ENCODE data around the gene KLHL25. TPM values are rescaled to one million over a fixed set of nuclear protein-coding genes. Genes with fewer than 3 reads are reported as not detected.

KLHL25 gene
- polyA plus RNA-seq, 10 donors, result 5.3 to 7.2 (median 6.7) TPM

DNA sequence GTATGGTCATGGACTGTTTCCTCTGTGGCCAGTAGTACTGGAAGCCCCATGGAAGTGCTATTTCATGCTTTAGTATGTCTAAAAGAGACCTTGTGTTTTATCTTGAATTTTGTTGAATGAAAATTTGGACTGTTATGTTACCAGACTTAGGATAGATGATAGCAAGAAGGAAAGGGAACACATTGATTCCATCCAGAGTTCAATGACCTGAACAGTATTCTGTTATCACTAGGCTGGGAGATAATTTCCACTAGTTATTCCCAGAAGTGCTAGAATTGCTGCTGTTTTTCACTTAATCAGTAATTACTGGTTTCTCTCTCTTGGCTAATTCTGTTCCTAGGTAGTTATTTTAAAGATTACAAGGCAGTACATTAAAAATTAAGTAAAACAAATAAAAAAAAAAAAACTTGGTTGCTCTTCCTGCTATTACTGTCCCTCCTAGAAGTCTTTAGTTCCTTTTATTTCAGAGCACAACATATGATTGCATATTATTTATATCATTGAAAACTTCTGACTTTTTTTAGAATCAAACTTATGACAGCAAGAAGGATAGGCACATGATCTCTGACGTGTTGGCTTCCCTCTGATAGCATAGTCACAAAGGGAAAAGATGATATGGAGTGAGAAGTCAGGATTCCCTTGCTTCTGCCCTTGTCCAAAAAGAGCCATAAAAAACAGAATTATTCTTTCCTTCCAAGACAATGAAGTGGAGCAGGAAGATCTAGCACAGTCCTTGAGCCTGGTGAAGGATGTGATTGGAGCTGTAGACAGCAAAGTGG is 72.2 kb downstream of the KLHL25 start:
- DNase-seq, result no peak

- no peak for DNase-seq
These were observed 75.7 kb downstream of the KLHL25 start for GRCh38 chr15:85718981-85719380.

GRCh38 chr15:85718271-85718971 is 76.3 kb downstream of the KLHL25 start:
- DNase-seq, result no peak

DNA sequence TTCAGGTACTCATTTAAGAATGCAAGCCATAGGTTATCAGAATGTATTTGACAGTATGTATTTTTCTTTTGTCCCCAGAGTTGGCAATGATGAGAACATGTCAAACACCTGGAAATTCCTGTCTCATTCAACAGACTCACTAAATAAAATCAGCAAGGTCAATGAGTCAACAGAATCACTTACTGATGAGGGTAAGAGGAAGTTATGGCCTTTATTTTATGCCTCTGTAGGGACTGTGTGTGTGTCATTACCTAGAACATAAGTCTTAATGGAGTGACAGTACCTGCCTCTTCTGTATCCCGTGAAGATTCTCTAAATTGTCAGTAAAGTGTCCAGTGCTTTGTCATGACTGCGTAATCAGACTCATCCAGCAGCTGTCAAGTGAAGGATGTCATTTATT is 77.5 kb downstream of the KLHL25 start:
- no peak for DNase-seq

- DNase-seq, result no peak
These were observed 78.5 kb downstream of the KLHL25 start for GRCh38 chr15:85716261-85716660.

DNA sequence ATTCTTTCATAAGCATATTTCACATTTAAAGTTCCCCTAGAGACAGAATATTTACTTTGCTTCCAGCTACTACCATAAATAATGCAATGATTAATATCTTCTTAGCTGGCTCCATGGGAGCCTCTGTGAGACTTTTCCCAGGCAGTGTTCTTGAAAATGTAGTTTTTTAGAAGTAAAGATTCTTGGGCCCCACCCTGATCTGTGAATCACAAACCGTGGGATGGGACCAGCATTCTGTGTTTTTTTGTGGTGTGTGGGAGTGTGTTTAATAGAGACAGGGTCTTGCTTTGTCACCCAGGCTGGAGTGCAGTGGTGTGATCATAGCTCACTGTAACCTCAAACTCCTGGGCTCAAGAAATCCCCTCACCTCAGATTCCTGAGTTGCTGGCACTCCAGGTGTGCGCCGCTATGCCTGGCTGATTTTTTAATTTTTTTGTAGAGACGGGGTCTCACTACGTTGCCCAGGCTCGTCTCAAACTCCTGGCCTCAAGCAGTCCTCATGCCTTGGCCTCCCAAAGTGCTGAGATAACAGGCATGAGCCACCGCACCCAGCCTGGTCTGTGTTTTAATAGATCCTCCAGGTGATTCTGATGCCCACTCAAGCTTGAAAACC is 83.0 kb downstream of the KLHL25 start:
- DNase-seq, result no peak

DNA sequence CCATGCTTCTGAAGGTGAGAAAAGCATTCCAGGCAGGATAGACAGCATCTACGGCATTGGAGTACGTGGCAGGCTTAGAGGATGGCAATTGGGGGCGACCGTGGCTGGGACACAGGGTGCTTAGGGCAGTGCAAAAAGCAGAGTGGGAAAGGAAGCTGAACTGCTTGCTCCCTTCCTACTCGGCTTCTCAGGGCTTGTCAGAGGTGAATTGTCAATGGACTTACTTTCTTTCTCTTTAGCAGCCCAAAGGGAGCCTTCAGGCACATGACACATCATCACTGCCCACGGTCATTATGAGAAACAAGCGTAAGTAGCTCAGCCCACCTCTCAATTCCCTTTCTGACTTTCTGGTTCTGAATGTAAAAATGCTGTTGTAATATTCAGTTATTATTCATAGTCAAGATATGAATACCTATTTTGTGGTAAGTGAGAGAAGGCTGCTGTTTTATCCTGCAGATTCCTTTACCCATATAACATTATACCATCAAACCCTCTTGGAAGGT is 84.3 kb downstream of the KLHL25 start:
- DNase-seq, result no peak
